ENCODE data around the gene RSRC1. TPM values are rescaled to one million over a fixed set of nuclear protein-coding genes. Genes with fewer than 3 reads are reported as not detected.
A peak's percentile ranks its signal among the peaks of the same experiment; 100 is the strongest.

Gene RSRC1
- total and polyA plus RNA-seq, 2 of the 8 experiments (the other 6 are each of a cell fraction or from before 2014, with no cell fraction given): 2.0 to 27.9 TPM

DNA sequence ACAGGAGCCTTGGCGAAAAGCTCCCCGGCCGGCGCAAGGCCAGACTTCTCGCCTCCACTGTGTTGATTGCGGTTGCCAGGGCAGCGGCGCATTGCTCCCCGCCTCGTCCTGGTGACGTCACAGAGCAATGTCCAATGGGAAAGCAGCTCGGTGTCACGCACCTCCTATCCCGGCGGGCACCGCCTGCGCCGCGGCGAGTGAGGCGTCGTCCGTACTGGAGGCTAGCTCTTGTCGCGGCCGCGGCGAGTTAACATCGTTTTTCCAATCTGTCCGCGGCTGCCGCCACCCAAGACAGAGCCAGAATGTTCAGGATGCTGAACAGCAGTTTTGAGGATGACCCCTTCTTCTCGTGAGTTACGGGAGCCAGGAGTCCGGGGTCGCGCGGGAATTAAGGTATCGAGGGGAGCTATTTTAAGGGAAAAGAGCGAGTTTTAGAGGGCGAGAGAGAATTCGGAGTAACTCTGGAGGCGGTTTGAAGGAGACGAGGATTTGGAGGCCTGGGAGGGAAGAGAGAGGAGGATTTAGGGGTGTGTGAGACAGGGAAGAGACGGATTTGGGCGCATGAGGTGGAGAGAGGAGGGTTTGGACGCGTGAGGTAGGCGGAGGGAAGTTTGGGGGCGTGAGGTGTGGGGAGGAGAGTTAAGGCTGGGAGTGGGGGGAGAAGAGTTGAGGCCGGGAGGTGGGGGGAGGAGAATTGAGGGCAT is 461.3 kb downstream of the RSRC1 start, which contains the start of gene MLF1 (continued):
- TF ChIP-seq SAP30 (IDR thresholded peaks at IDR 0.05; ENCODE audit: insufficient read depth, insufficient replicate concordance, low read length): peak; percentile 50

Measured in H1 (cell line).